Keratinocyte (primary cell): ENCODE measurements around the gene MRPS15. TPM values are rescaled to one million over a fixed set of nuclear protein-coding genes. Genes with fewer than 3 reads are reported as not detected.

ENCODE experiments used
- DNase-seq: peaks from one replicate; pipeline ENCODE4 v3.0.0-alpha.2; 2011; ENCODE audit warnings: low read depth, missing footprints, low spot score
- FAIRE-seq: peaks from 2 replicates; lab custom pipeline; 2011; peaks lifted over from hg19 to GRCh38; lab: Jason Lieb, UNC
- H2AFZ ChIP-seq: 2 replicates; pipeline ENCODE4 v1.6.0; 2012; ENCODE audit warnings: low read length, control low read depth, inconsistent platforms; ENCODE audit not compliant: control insufficient read depth
- H3K27ac ChIP-seq: 2 replicates; pipeline ENCODE4 v1.5.1; 2011; ENCODE audit warnings: low read length; ENCODE audit not compliant: control insufficient read depth, insufficient read depth
- H3K27me3 ChIP-seq: 3 replicates; pipeline ENCODE4 v1.6.0; 2011; ENCODE audit warnings: low read length; ENCODE audit not compliant: control insufficient read depth, insufficient read depth; ENCODE audit errors: extremely low read depth
- H3K36me3 ChIP-seq, 2 experiments: 2 replicates in 1 of 2; 3 replicates in 1 of 2; pipeline ENCODE4 v1.5.1; 2011; ENCODE audit warnings: low read length in 2 of 2, mild to moderate bottlenecking in 1 of 2; ENCODE audit not compliant: control insufficient read depth in 2 of 2, insufficient read depth in 2 of 2; ENCODE audit errors: extremely low read depth in 1 of 2
- H3K4me1 ChIP-seq: 3 replicates; pipeline ENCODE4 v1.5.1; 2011; ENCODE audit warnings: low read length; ENCODE audit not compliant: control insufficient read depth, insufficient read depth; ENCODE audit errors: extremely low read depth
- H3K4me2 ChIP-seq: 3 replicates; pipeline ENCODE4 v1.6.0; 2011; ENCODE audit warnings: low read depth, low read length; ENCODE audit not compliant: control insufficient read depth, insufficient read depth; ENCODE audit errors: extremely low read depth
- H3K4me3 ChIP-seq, 3 experiments: fragments of 200-600 bp in 1 of 3; sonication (generic) in 1 of 3; 2 replicates in 2 of 3; 3 replicates in 1 of 3; pipeline ENCODE4 v1.5.1; 2011 to 2016; ENCODE audit warnings: low read length in 3 of 3, mild to moderate bottlenecking in 3 of 3, control low read depth in 2 of 3, inconsistent platforms in 1 of 3, low read depth in 1 of 3, mixed read lengths in 1 of 3, mixed run types in 1 of 3, moderate library complexity in 1 of 3; ENCODE audit not compliant: control insufficient read depth in 2 of 3, insufficient read depth in 2 of 3; ENCODE audit errors: extremely low read depth in 1 of 3
- H3K79me2 ChIP-seq: 2 replicates; pipeline ENCODE4 v1.6.0; 2012; ENCODE audit warnings: low read length; ENCODE audit not compliant: control insufficient read depth, insufficient read depth
- H3K9ac ChIP-seq: 3 replicates; pipeline ENCODE4 v1.6.0; 2011; ENCODE audit warnings: low read length; ENCODE audit not compliant: control insufficient read depth, insufficient read depth; ENCODE audit errors: extremely low read depth
- H3K9me1 ChIP-seq: 3 replicates; pipeline ENCODE4 v1.6.0; 2011; ENCODE audit warnings: low read length; ENCODE audit not compliant: control insufficient read depth, insufficient read depth; ENCODE audit errors: extremely low read depth
- H3K9me3 ChIP-seq: 2 replicates; pipeline ENCODE4 v1.5.1; 2012; ENCODE audit warnings: low read depth, low read length; ENCODE audit not compliant: control insufficient read depth
- H4K20me1 ChIP-seq: 3 replicates; pipeline ENCODE4 v1.6.0; 2011; ENCODE audit warnings: low read length; ENCODE audit not compliant: control insufficient read depth, insufficient read depth; ENCODE audit errors: extremely low read depth
- CTCF ChIP-seq, 3 experiments: IDR thresholded peaks in 1 of 3; conservative IDR thresholded peaks in 1 of 3; optimal IDR thresholded peaks in 1 of 3; 2 replicates in 2 of 3; 3 replicates in 1 of 3; pipeline versions ENCODE3 to v1.5.1; 2011; ENCODE audit warnings: low read length in 3 of 3, mild to moderate bottlenecking in 3 of 3, moderate library complexity in 2 of 3, control low read depth in 1 of 3, inconsistent platforms in 1 of 3; ENCODE audit not compliant: insufficient read depth in 2 of 3; ENCODE audit errors: extremely low read depth in 1 of 3
- EZH2 ChIP-seq: IDR thresholded peaks from one replicate; pipeline ENCODE4 v1.6.1; 2012; ENCODE audit warnings: inconsistent platforms, mild to moderate bottlenecking, low read length, moderate library complexity
- dilution Hi-C: fragments of 300-500 bp; cut with MboI; formaldehyde crosslinking; loops from one replicate; pipeline ENCODE4 v1.7.0; 2020; ENCODE audit warnings: low sequenced_read_pairs; ENCODE audit not compliant: extremely low pct_ligation_motif_present
- polyA plus RNA-seq, 5 experiments: library from polyadenylated mRNA; depleted of rRNA in 3 of 5; stranded (reverse) in 3 of 5; stranded (forward) in 1 of 5; unstranded in 1 of 5; fragments of >200 nt; gene quantifications; 1 replicate in 1 of 5; 2 replicates in 3 of 5; 3 replicates in 1 of 5; pipeline versions ENCODE4 v1.2.1 to v1.2.3, GENCODE V29; 2011 to 2012; ENCODE audit warnings: missing spikeins in 2 of 5, low read depth in 1 of 5, low replicate concordance in 1 of 5

The MRPS15 gene
- polyA plus RNA-seq, 1 donor (not counting 4 experiments of a cell fraction or from before 2014, with no cell fraction given): 130 TPM

- dilution Hi-C loops: no loop called here
- Histone ChIP-seq H3K27me3 (no peaks in the 10 kb centered on the region), H3K79me2 (no peaks in the 10 kb centered on the region), H3K27ac (no peak overlapping the region), H3K4me1 (no peaks in the 10 kb centered on the region), H3K9ac (no peak overlapping the region), H3K4me2 (no peak overlapping the region), H4K20me1 (no peaks in the 10 kb centered on the region), H3K4me3 (no peak overlapping the region), H3K9me3 (no peaks in the 10 kb centered on the region), H3K36me3 (no peaks in the 10 kb centered on the region), H3K9me1 (no peaks in the 10 kb centered on the region), H2AFZ (no peak overlapping the region)
- TF ChIP-seq EZH2 (no peak), CTCF (optimal IDR thresholded peaks at IDR 0.05 in 1 of 3, IDR thresholded peaks at IDR 0.05 in 1 of 3, conservative IDR thresholded peaks at IDR 0.05 in 1 of 3; ENCODE audit: extremely low read depth in 1 of 3, insufficient read depth in 2 of 3, low read length in 3 of 3) (no peak)
- DNase-seq: no peak
- FAIRE-seq: no peak
Observed at GRCh38 chr1:36506276-36506920, 42.2 kb upstream of the MRPS15 start.

DNA sequence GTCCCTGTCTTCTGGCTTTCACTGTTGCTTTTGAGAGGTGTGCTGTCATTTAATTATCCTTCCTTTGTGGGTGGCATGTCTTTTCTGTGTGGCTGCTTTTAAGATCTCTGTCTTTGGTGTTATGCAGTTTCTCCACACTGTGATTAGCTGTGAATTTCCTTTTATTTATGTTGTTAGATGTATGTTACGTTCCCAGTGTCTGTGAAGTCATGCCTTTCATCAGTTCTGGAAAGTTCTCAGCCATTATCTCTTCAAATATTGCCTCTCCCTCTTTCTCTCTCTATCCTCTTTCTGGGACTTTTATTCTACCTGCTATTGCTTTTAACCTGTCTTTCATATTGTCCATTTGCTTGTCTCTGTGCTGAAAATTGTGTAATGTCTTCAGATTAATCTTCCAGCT lies 39.5 kb upstream of the MRPS15 start:
- FAIRE-seq (no peak), DNase-seq (no peak)
- H2AFZ ChIP-seq: no peak overlapping the region
- no peak overlapping the region for H3K4me3 ChIP-seq
- no peak for TF ChIP-seq EZH2
- TF ChIP-seq CTCF (optimal IDR thresholded peaks at IDR 0.05 in 1 of 3, IDR thresholded peaks at IDR 0.05 in 1 of 3, conservative IDR thresholded peaks at IDR 0.05 in 1 of 3; ENCODE audit: extremely low read depth in 1 of 3, insufficient read depth in 2 of 3, low read length in 3 of 3): no peak
- H3K27me3 ChIP-seq: no peaks in the 10 kb centered on the region
- H3K4me1 ChIP-seq: no peaks in the 10 kb centered on the region
- dilution Hi-C loops: no loop called here
- H3K9me1 ChIP-seq: no peaks in the 10 kb centered on the region
- no peaks in the 10 kb centered on the region for H3K36me3 ChIP-seq
- H3K9ac ChIP-seq: no peak overlapping the region
- no peaks in the 10 kb centered on the region for H3K9me3 ChIP-seq
- no peak overlapping the region for H3K4me2 ChIP-seq
- no peaks in the 10 kb centered on the region for H3K79me2 ChIP-seq
- no peaks in the 10 kb centered on the region for H4K20me1 ChIP-seq
- no peak overlapping the region for H3K27ac ChIP-seq
